HepG2 (cell line): ENCODE measurements around the gene MMP17.

ENCODE experiments used
- ADNP ChIP-seq: sonication (generic); formaldehyde crosslinking; IDR thresholded peaks from 2 replicates; pipeline ENCODE4 v1.4.0; 2020; ENCODE audit warnings: missing genetic modification reagents
- ATM ChIP-seq: fragments of 450-650 bp; IDR thresholded peaks from 2 replicates; pipeline ENCODE4 v1.7.1; 2017; ENCODE audit warnings: mild to moderate bottlenecking, borderline replicate concordance
- CTCF ChIP-seq: sonication (generic); formaldehyde crosslinking; IDR thresholded peaks from 2 replicates; pipeline ENCODE4 v1.5.0; 2020; ENCODE audit warnings: mild to moderate bottlenecking, missing genetic modification reagents, moderate library complexity
- GABPA ChIP-seq, 2 experiments: IDR thresholded peaks; 2 replicates each; pipeline ENCODE4 v1.6.1; 2011 to 2016; ENCODE audit warnings: low read depth in 2 of 2, low read length in 1 of 2, missing biosample characterization in 1 of 2, missing genetic modification characterization in 1 of 2
- JUN ChIP-seq: sonication (generic); formaldehyde crosslinking; IDR thresholded peaks from 2 replicates; pipeline ENCODE4 v1.4.0; 2020; ENCODE audit warnings: mild to moderate bottlenecking, missing genetic modification reagents
- MAFG ChIP-seq: sonication (generic); formaldehyde crosslinking; IDR thresholded peaks from 2 replicates; pipeline ENCODE4 v1.5.1; 2020; ENCODE audit warnings: mild to moderate bottlenecking, missing genetic modification reagents
- POLR2G ChIP-seq: fragments of 200-400 bp; formaldehyde crosslinking; IDR thresholded peaks from 2 replicates; pipeline ENCODE4 v1.6.1; 2018; ENCODE audit warnings: mild to moderate bottlenecking, low read depth, low read length, moderate library complexity
- SATB2 ChIP-seq: sonication (generic); formaldehyde crosslinking; IDR thresholded peaks from 2 replicates; pipeline ENCODE4 v1.5.0; 2020; ENCODE audit warnings: missing genetic modification reagents
- ZNF747 ChIP-seq: sonication (generic); formaldehyde crosslinking; IDR thresholded peaks from 2 replicates; pipeline ENCODE4 v1.8.1; 2023; ENCODE audit warnings: missing genetic modification reagents, mild to moderate bottlenecking, borderline replicate concordance

- no peak for TF ChIP-seq SATB2 (CRISPR knock-in tag)
- no peak for TF ChIP-seq JUN (CRISPR knock-in tag)
- TF ChIP-seq ADNP (CRISPR knock-in tag): no peak
- TF ChIP-seq ZNF747 (CRISPR knock-in tag): no peak
- no peak for TF ChIP-seq GABPA (IDR thresholded peaks at IDR 0.05; ENCODE audit: low read depth, low read length)
- no peak for TF ChIP-seq GABPA (CRISPR knock-in tag; IDR thresholded peaks at IDR 0.05; ENCODE audit: low read depth)
- TF ChIP-seq MAFG (CRISPR knock-in tag): no peak
- peak; percentile 33; the same call in 1 of the 2 replicates for TF ChIP-seq CTCF (CRISPR knock-in tag)
- no peak for TF ChIP-seq POLR2G
- no peak for TF ChIP-seq ATM
These were observed 31.2 kb upstream of the MMP17 start for GRCh38 chr12:131796754-131797587.
